Measurements from ENCODE around the gene PPP3CA.

The PPP3CA gene

DNA sequence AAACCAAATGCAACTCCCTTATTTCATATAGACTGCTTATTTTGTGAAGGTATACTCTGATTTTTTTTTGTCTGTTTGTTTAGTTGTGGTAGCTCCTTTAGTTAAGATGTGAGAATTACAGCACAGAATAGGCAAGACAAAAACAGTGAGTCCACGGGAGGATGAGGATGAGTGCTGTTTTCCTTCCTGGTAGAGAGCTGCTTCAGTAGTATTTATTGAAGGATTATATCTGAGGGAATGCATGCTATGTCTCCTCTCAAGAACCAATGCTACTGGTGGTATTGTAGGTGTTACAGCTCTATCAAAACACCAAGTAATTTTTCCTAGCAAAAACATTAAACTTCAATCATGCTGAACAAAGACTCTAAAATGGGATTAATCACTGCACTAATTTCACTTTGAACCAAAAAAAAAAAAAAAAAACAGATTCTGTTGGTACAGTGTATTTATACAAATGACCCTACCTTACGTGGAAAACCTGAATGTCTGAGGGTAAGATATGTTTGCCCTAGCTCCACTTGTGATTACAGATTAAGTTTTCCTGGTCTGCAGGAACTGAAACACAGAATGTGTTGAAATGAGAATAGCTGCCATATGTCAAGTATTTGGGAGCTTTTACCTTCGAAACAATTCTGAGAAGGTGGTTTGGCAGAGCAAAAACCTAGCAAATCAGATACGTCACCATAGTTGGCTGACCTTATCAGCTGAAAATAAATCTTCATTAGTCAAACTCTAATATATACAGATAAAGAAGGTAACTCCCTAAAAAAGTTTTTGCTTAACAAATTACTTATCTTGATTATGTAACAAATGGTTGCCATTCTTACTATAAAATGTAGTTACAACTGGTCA is 40.3 kb downstream of the PPP3CA start:
- Histone ChIP-seq H3K27me3 (ENCODE audit: insufficient read depth, low read length) (no peaks in the 10 kb centered on the region), H3K79me2 (ENCODE audit: control insufficient read depth, insufficient read depth, low read length, unreplicated experiment) (peaks cover 63% of the 10 kb centered on the region), H3K4me1 (ENCODE audit: control insufficient read depth, insufficient read depth, low read length, unreplicated experiment) (peaks cover 25% of the 10 kb centered on the region), H3K36me3 (ENCODE audit: insufficient read depth, low read length) (no peaks in the 10 kb centered on the region), H3K27ac (ENCODE audit: low read depth, low read length) (no peak overlapping the region), H3K4me3 (ENCODE audit: low read depth, low read length) (peak overlapping the region; percentile 63), H2AFZ (ENCODE audit: low read length, unreplicated experiment) (no peak overlapping the region)

DNA sequence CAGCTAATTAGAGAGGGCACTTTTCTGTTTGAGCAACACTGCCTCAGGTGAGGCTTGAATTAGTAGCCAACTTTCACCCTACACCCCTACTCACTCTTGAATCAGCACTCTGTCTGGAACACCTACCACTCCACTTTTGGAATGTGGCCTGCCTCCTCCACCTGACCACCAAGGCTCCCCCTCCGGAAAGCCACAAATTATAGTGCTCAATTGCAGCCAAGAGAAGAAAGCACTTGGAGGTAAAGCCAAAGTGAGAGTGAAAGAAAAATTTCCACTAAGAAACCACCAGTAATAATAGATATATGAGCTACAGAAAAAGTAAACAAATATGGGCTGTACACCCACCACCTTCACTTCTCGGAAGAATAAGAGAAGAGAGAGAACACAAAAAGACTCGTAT is 41.1 kb downstream of the PPP3CA start:
- Histone ChIP-seq H3K4me1 (ENCODE audit: control insufficient read depth, insufficient read depth, low read length, unreplicated experiment) (peaks cover 25% of the 10 kb centered on the region), H2AFZ (ENCODE audit: low read length, unreplicated experiment) (no peak overlapping the region), H3K79me2 (ENCODE audit: control insufficient read depth, insufficient read depth, low read length, unreplicated experiment) (peaks cover 58% of the 10 kb centered on the region), H3K27me3 (ENCODE audit: insufficient read depth, low read length) (no peaks in the 10 kb centered on the region), H3K36me3 (ENCODE audit: insufficient read depth, low read length) (no peaks in the 10 kb centered on the region), H3K4me3 (ENCODE audit: low read depth, low read length) (peak overlapping the region; percentile 63), H3K27ac (ENCODE audit: low read depth, low read length) (no peak overlapping the region)

DNA sequence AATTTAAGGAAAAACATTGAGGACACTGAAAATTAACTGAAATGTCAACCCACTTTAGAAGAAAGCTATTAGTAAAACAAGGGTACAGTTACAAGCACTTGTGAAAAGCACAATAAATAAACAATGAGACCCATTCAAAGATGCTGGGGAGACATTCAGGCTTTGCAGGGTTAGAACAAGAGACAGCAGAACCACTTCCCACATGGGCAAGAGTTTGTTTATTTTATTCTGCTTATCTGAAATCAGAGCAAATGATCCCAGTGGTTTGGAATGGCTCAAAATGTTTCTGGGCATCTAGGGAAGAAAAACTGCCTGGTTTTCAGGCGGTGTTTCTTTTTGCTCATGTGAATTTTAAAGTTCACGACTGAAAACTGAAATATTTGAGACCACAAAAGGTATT is 42.4 kb downstream of the PPP3CA start:
- Histone ChIP-seq H3K36me3 (ENCODE audit: insufficient read depth, low read length) (no peaks in the 10 kb centered on the region), H3K79me2 (ENCODE audit: control insufficient read depth, insufficient read depth, low read length, unreplicated experiment) (peaks cover 55% of the 10 kb centered on the region), H3K4me1 (ENCODE audit: control insufficient read depth, insufficient read depth, low read length, unreplicated experiment) (peaks cover 25% of the 10 kb centered on the region), H3K27ac (ENCODE audit: low read depth, low read length) (no peak overlapping the region), H3K27me3 (ENCODE audit: insufficient read depth, low read length) (no peaks in the 10 kb centered on the region), H3K4me3 (ENCODE audit: low read depth, low read length) (no peak overlapping the region), H2AFZ (ENCODE audit: low read length, unreplicated experiment) (no peak overlapping the region)

DNA sequence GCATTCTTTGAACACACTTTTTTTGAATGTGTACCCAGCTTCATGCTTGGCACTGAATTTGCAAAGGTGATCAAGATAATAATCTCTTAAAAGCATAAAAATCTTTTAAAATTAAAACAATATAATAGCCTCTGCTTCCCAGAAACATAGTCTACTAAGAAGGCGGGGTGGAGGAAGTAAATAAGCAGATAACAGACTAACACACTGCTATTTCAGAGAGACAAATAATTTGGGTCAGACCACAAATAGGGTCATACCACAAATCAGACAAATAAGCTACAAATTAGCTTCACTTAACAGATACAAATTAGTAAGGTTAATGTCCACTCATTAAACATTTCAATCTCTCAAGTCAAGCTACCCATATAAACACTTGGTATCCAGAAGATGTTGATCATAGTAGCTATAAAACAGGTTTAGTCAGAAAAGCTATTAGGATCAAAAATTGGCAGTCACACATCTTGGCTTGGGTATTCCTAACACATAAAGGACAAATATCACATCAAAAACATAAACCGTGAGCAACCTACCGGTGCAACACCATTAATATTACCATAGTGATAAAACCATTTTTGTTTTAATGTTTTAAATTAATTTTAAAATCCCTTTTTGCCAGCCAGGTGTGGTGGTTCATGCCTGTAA is 47.3 kb downstream of the PPP3CA start:
- Histone ChIP-seq H3K36me3 (ENCODE audit: insufficient read depth, low read length) (no peaks in the 10 kb centered on the region), H2AFZ (ENCODE audit: low read length, unreplicated experiment) (no peak overlapping the region), H3K4me1 (ENCODE audit: control insufficient read depth, insufficient read depth, low read length, unreplicated experiment) (peaks cover 4% of the 10 kb centered on the region), H3K27ac (ENCODE audit: low read depth, low read length) (no peak overlapping the region), H3K27me3 (ENCODE audit: insufficient read depth, low read length) (no peaks in the 10 kb centered on the region), H3K79me2 (ENCODE audit: control insufficient read depth, insufficient read depth, low read length, unreplicated experiment) (peaks cover 25% of the 10 kb centered on the region), H3K4me3 (ENCODE audit: low read depth, low read length) (no peak overlapping the region)

DNA sequence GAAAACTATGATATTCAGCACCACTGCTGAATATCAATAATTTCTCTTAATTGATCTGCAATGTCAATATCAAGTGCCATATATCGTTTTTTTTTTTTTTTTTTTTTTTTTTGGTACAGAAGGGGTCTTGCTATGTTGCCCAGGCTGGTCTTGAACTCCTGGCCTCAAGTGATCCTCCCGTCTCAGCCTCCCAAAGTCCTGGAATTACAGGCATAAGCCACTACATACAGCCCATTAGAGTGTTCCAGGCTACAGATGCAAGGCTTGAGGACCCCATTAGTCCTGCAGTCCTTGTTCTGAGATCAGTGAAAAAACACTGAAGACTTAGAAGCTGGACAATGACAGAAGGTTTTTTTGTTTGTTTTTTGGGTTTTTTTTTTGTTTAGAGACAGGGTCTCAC is 48.3 kb downstream of the PPP3CA start:
- H3K36me3 ChIP-seq (ENCODE audit: insufficient read depth, low read length), result no peaks in the 10 kb centered on the region
- H2AFZ ChIP-seq (ENCODE audit: low read length, unreplicated experiment), result no peak overlapping the region
- H3K27ac ChIP-seq (ENCODE audit: low read depth, low read length), result no peak overlapping the region
- no peaks in the 10 kb centered on the region for H3K4me1 ChIP-seq (ENCODE audit: control insufficient read depth, insufficient read depth, low read length, unreplicated experiment)
- H3K79me2 ChIP-seq (ENCODE audit: control insufficient read depth, insufficient read depth, low read length, unreplicated experiment), result peaks cover 18% of the 10 kb centered on the region
- no peak overlapping the region for H3K4me3 ChIP-seq (ENCODE audit: low read depth, low read length)
- H3K27me3 ChIP-seq (ENCODE audit: insufficient read depth, low read length), result no peaks in the 10 kb centered on the region

DNA sequence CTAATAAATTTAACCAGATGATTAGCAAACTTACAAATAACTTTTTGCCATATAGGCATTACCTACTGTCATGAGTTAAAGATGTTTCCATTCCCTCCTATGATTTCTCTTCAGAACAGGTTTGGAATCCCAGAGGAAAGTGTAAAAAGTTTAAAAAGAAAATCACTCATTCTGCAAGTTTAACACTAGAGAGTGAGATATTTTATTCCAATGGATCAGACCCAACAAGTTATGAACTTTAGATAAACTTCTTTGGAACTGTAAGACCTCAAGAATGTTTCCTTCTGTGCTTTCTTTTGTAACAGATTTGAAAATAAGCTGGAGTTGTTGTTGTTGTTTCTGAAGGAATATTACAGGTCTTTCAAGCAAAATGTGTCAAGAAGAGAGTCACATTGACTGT is 51.6 kb downstream of the PPP3CA start:
- Histone ChIP-seq H3K36me3 (ENCODE audit: insufficient read depth, low read length) (no peaks in the 10 kb centered on the region), H3K4me3 (ENCODE audit: low read depth, low read length) (no peak overlapping the region), H3K79me2 (ENCODE audit: control insufficient read depth, insufficient read depth, low read length, unreplicated experiment) (peaks cover 24% of the 10 kb centered on the region), H3K27ac (ENCODE audit: low read depth, low read length) (no peak overlapping the region), H3K4me1 (ENCODE audit: control insufficient read depth, insufficient read depth, low read length, unreplicated experiment) (no peaks in the 10 kb centered on the region), H2AFZ (ENCODE audit: low read length, unreplicated experiment) (no peak overlapping the region), H3K27me3 (ENCODE audit: insufficient read depth, low read length) (no peaks in the 10 kb centered on the region)

DNA sequence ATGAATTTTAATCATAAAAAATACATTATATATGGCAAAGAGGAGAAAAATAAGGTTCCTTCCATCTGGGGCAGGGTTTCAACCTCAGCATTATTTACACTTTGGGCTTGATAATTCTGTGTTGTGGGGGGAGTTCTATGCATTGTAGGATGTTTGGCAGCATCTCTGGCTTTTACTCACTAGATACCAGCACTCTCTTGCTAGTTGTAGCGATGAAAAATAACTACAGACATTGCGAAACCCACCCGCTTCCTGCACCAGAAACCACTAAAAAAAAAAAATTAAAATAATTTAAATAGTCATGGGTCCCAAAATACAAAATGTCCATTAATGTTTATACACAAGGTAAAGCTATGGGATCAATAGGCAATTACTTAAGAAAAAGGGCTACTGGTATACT is 52.7 kb downstream of the PPP3CA start:
- Histone ChIP-seq H3K79me2 (ENCODE audit: control insufficient read depth, insufficient read depth, low read length, unreplicated experiment) (peaks cover 28% of the 10 kb centered on the region), H2AFZ (ENCODE audit: low read length, unreplicated experiment) (no peak overlapping the region), H3K36me3 (ENCODE audit: insufficient read depth, low read length) (no peaks in the 10 kb centered on the region), H3K27me3 (ENCODE audit: insufficient read depth, low read length) (no peaks in the 10 kb centered on the region), H3K4me3 (ENCODE audit: low read depth, low read length) (no peak overlapping the region), H3K27ac (ENCODE audit: low read depth, low read length) (no peak overlapping the region), H3K4me1 (ENCODE audit: control insufficient read depth, insufficient read depth, low read length, unreplicated experiment) (no peaks in the 10 kb centered on the region)

DNA sequence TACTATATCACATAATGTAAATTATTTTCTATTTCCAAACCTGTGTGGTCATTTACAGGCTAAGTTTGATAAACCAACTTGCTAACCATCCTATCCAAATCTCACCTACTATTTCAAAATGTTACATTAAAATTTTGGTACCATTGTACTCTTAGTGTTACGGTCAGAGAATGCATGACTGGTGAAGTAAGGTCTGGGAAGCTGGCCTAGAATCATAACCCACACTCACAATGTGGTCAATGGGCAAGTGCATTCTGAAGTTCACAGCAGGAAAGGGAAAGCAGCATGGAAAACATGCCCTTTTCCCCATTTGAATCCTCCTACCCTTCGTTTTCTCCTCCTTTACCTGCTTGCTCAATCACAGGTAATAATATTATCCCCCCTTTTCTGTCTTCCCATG is 54.4 kb downstream of the PPP3CA start:
- Histone ChIP-seq H3K79me2 (ENCODE audit: control insufficient read depth, insufficient read depth, low read length, unreplicated experiment) (peaks cover 36% of the 10 kb centered on the region), H2AFZ (ENCODE audit: low read length, unreplicated experiment) (no peak overlapping the region), H3K27me3 (ENCODE audit: insufficient read depth, low read length) (no peaks in the 10 kb centered on the region), H3K27ac (ENCODE audit: low read depth, low read length) (no peak overlapping the region), H3K4me3 (ENCODE audit: low read depth, low read length) (no peak overlapping the region), H3K36me3 (ENCODE audit: insufficient read depth, low read length) (no peaks in the 10 kb centered on the region), H3K4me1 (ENCODE audit: control insufficient read depth, insufficient read depth, low read length, unreplicated experiment) (peaks cover 6% of the 10 kb centered on the region)

DNA sequence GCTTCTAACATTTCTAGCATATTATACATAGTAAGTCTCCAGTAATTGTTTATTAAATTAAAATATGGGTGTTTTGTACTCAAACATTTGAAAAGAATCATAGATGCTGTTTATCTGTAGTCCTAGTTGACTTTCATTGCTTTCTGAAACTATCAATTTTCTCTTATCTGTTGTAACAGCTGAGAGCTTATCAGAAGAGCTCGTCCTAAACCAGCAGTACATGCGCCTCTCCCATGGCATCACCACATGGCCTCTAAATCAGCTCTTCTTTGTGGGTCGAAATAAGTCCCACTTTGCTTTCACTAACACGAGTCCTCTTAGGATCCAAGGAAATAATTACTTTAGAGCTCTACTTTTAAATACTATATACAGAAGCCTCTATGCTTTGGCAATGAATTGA is 55.1 kb downstream of the PPP3CA start:
- Histone ChIP-seq H3K36me3 (ENCODE audit: insufficient read depth, low read length) (no peaks in the 10 kb centered on the region), H3K27me3 (ENCODE audit: insufficient read depth, low read length) (no peaks in the 10 kb centered on the region), H3K4me3 (ENCODE audit: low read depth, low read length) (no peak overlapping the region), H2AFZ (ENCODE audit: low read length, unreplicated experiment) (no peak overlapping the region), H3K79me2 (ENCODE audit: control insufficient read depth, insufficient read depth, low read length, unreplicated experiment) (peaks cover 33% of the 10 kb centered on the region), H3K4me1 (ENCODE audit: control insufficient read depth, insufficient read depth, low read length, unreplicated experiment) (peaks cover 6% of the 10 kb centered on the region), H3K27ac (ENCODE audit: low read depth, low read length) (no peak overlapping the region)

DNA sequence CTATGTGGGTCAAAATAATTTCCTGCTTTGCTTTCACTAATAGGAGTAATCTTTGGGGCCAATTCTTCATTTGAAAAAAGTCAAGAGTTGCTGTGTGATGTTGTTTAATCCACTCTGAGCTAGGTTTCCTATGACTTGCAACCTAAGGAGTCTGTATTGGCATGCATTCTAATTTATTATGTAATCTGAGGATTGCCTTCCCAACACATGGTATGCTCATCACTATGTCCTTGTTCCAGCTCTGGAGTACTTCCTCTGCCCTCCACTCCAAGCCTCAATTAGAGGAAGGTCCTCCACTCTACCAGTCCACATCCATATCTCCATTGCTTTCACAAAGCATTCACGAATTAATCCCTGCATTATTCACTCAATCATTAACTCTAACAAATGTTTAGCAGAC is 56.1 kb downstream of the PPP3CA start:
- no peak overlapping the region for H2AFZ ChIP-seq (ENCODE audit: low read length, unreplicated experiment)
- H3K36me3 ChIP-seq (ENCODE audit: insufficient read depth, low read length), result no peaks in the 10 kb centered on the region
- no peak overlapping the region for H3K4me3 ChIP-seq (ENCODE audit: low read depth, low read length)
- H3K27me3 ChIP-seq (ENCODE audit: insufficient read depth, low read length), result no peaks in the 10 kb centered on the region
- H3K27ac ChIP-seq (ENCODE audit: low read depth, low read length), result no peak overlapping the region
- H3K4me1 ChIP-seq (ENCODE audit: control insufficient read depth, insufficient read depth, low read length, unreplicated experiment), result peaks cover 7% of the 10 kb centered on the region
- peaks cover 36% of the 10 kb centered on the region for H3K79me2 ChIP-seq (ENCODE audit: control insufficient read depth, insufficient read depth, low read length, unreplicated experiment)

DNA sequence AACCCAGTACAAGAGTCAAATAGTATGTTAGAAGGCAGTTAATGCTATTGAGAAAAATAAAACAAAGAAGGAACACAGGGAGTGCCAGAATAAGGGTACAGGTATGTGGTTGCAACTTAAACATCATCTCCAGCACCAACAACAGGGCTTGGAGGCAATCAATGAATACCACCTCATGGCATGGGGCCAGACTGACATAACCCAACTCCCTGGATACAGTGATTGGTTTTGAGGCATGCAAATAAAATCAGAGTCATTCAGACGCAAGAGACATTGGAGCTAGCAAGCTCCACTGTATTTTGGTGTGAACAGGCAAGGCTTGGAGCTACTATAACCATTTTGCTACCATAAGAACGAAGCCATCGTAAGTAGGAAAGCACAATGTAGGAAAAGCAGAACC is 56.7 kb downstream of the PPP3CA start:
- H3K4me1 ChIP-seq (ENCODE audit: control insufficient read depth, insufficient read depth, low read length, unreplicated experiment), result peaks cover 12% of the 10 kb centered on the region
- H2AFZ ChIP-seq (ENCODE audit: low read length, unreplicated experiment), result no peak overlapping the region
- H3K27ac ChIP-seq (ENCODE audit: low read depth, low read length), result no peak overlapping the region
- no peaks in the 10 kb centered on the region for H3K36me3 ChIP-seq (ENCODE audit: insufficient read depth, low read length)
- no peaks in the 10 kb centered on the region for H3K27me3 ChIP-seq (ENCODE audit: insufficient read depth, low read length)
- H3K79me2 ChIP-seq (ENCODE audit: control insufficient read depth, insufficient read depth, low read length, unreplicated experiment), result peaks cover 41% of the 10 kb centered on the region
- no peak overlapping the region for H3K4me3 ChIP-seq (ENCODE audit: low read depth, low read length)
